KMS-11 (cell line): ENCODE data around the gene RANBP3.

Experiments
- H2AFZ ChIP-seq: fragments of 200-600 bp; sonication (generic); 2 replicates; pipeline ENCODE4 v1.6.1; 2016; ENCODE audit warnings: antibody characterized with exemption, mixed run types, low read depth
- H3K27ac ChIP-seq: fragments of 200-600 bp; sonication (generic); 2 replicates; pipeline ENCODE4 v1.6.1; 2016; ENCODE audit warnings: mild to moderate bottlenecking, mixed run types
- H3K27me3 ChIP-seq: fragments of 200-600 bp; sonication (generic); 2 replicates; pipeline ENCODE4 v1.6.1; 2017; ENCODE audit warnings: mild to moderate bottlenecking, low read depth, mixed run types, moderate library complexity; ENCODE audit not compliant: insufficient read depth
- H3K36me3 ChIP-seq: fragments of 200-600 bp; sonication (generic); 2 replicates; pipeline ENCODE4 v1.6.1; 2017; ENCODE audit warnings: mild to moderate bottlenecking, mixed run types; ENCODE audit not compliant: insufficient read depth
- H3K4me1 ChIP-seq: fragments of 200-600 bp; sonication (generic); 2 replicates; pipeline ENCODE4 v1.6.1; 2016; ENCODE audit warnings: mild to moderate bottlenecking, low read depth, mixed run types; ENCODE audit not compliant: poor library complexity, severe bottlenecking
- H3K4me2 ChIP-seq: fragments of 200-600 bp; sonication (generic); 2 replicates; pipeline ENCODE4 v1.7.0; 2016; ENCODE audit warnings: mild to moderate bottlenecking, mixed run types
- H3K4me3 ChIP-seq: fragments of 200-600 bp; sonication (generic); IDR thresholded peaks from 2 replicates; pipeline ENCODE4 v1.6.1; 2017; ENCODE audit warnings: low read depth, low read length, mixed read lengths; ENCODE audit not compliant: insufficient read depth
- H3K79me2 ChIP-seq: fragments of 200-600 bp; sonication (generic); 2 replicates; pipeline ENCODE4 v1.6.1; 2016; ENCODE audit warnings: low read depth, mixed run types; ENCODE audit not compliant: insufficient read depth
- H3K9ac ChIP-seq: fragments of 200-600 bp; sonication (generic); 2 replicates; pipeline ENCODE4 v1.6.1; 2016; ENCODE audit warnings: mild to moderate bottlenecking, mixed run types
- H4K20me1 ChIP-seq: fragments of 200-600 bp; sonication (generic); 2 replicates; pipeline ENCODE4 v1.6.1; 2016; ENCODE audit warnings: mild to moderate bottlenecking, mixed run types; ENCODE audit not compliant: insufficient read depth
- CTCF ChIP-seq: fragments of 200-600 bp; sonication (generic); conservative IDR thresholded peaks from 2 replicates; pipeline ENCODE4 v1.6.1; 2017; ENCODE audit warnings: low read depth, mild to moderate bottlenecking, antibody characterized with exemption, low read length, moderate library complexity, mixed read lengths

RANBP3 gene

GRCh38 chr19:5915782-5916165 lies 62.2 kb downstream of the RANBP3 start:
- no peak for TF ChIP-seq CTCF
- Histone ChIP-seq H3K27me3 (no peaks in the 10 kb centered on the region), H4K20me1 (no peaks in the 10 kb centered on the region), H3K4me1 (no peaks in the 10 kb centered on the region), H3K36me3 (no peaks in the 10 kb centered on the region), H3K27ac (no peak overlapping the region), H3K79me2 (no peaks in the 10 kb centered on the region), H3K4me2 (no peak overlapping the region), H3K4me3 (no peak overlapping the region), H3K9ac (no peak overlapping the region), H2AFZ (no peak overlapping the region)

- H4K20me1 ChIP-seq: no peaks in the 10 kb centered on the region
- TF ChIP-seq CTCF: no peak
- no peaks in the 10 kb centered on the region for H3K79me2 ChIP-seq
- no peak overlapping the region for H2AFZ ChIP-seq
- no peak overlapping the region for H3K9ac ChIP-seq
- no peak overlapping the region for H3K27ac ChIP-seq
- H3K4me1 ChIP-seq: no peaks in the 10 kb centered on the region
- no peak overlapping the region for H3K4me2 ChIP-seq
- H3K4me3 ChIP-seq: no peak overlapping the region
- H3K36me3 ChIP-seq: no peaks in the 10 kb centered on the region
- no peaks in the 10 kb centered on the region for H3K27me3 ChIP-seq
Measured at GRCh38 chr19:5914946-5915781, 62.8 kb downstream of the RANBP3 start.

GRCh38 chr19:5914358-5914774 lies 63.6 kb downstream of the RANBP3 start:
- H3K36me3 ChIP-seq: no peaks in the 10 kb centered on the region
- no peak overlapping the region for H3K27ac ChIP-seq
- H3K9ac ChIP-seq: no peak overlapping the region
- no peak for TF ChIP-seq CTCF
- H3K4me1 ChIP-seq: no peaks in the 10 kb centered on the region
- H3K4me3 ChIP-seq: no peak overlapping the region
- H3K4me2 ChIP-seq: no peak overlapping the region
- no peaks in the 10 kb centered on the region for H4K20me1 ChIP-seq
- no peaks in the 10 kb centered on the region for H3K27me3 ChIP-seq
- H2AFZ ChIP-seq: no peak overlapping the region
- no peaks in the 10 kb centered on the region for H3K79me2 ChIP-seq

- H3K4me1 ChIP-seq: no peaks in the 10 kb centered on the region
- no peaks in the 10 kb centered on the region for H3K36me3 ChIP-seq
- H2AFZ ChIP-seq: no peak within 1 kb of the TSS
Measured at GRCh38 chr19:5913739-5914357, 64.1 kb downstream of the RANBP3 start, which contains the start of gene CAPS. Gene CAPS (plus strand): TSS chr19:5914254. CDS start chr19:5914407, 153 bp downstream.

More at GRCh38 chr19:5913739-5914357, 64.1 kb downstream of the RANBP3 start, which contains the start of gene CAPS:
- Histone ChIP-seq H3K4me3 (no peak within 1 kb of the TSS), H4K20me1 (no peaks in the 10 kb centered on the region), H3K4me2 (no peak within 1 kb of the TSS), H3K27me3 (no peaks in the 10 kb centered on the region), H3K27ac (no peak within 1 kb of the TSS), H3K79me2 (no peaks in the 10 kb centered on the region), H3K9ac (no peak within 1 kb of the TSS)
- TF ChIP-seq CTCF: no peak
